IPS-18a (cell line): ENCODE measurements around the gene ASIC2.

Experiments used
- H3K27ac ChIP-seq: one replicate; pipeline ENCODE4 v1.5.1; 2013; ENCODE audit warnings: low read length
- H3K27me3 ChIP-seq: one replicate; pipeline ENCODE4 v1.6.1; 2013; ENCODE audit warnings: mild to moderate bottlenecking, low read length; ENCODE audit not compliant: control insufficient read depth, insufficient read depth
- H3K36me3 ChIP-seq: one replicate; pipeline ENCODE4 v1.6.1; 2013; ENCODE audit warnings: low read depth, low read length; ENCODE audit not compliant: control insufficient read depth
- H3K4me1 ChIP-seq: one replicate; pipeline ENCODE4 v1.6.1; 2013; ENCODE audit warnings: low read depth, low read length; ENCODE audit not compliant: control insufficient read depth
- H3K4me3 ChIP-seq: one replicate; pipeline ENCODE4 v1.5.1; 2013; ENCODE audit warnings: low read length
- H3K9ac ChIP-seq: one replicate; pipeline ENCODE4 v1.6.1; 2013; ENCODE audit warnings: mild to moderate bottlenecking, low read length, moderate library complexity
- H3K9me3 ChIP-seq: one replicate; pipeline ENCODE4 v1.6.1; 2013; ENCODE audit warnings: low read depth, low read length; ENCODE audit not compliant: control insufficient read depth

Gene ASIC2

DNA sequence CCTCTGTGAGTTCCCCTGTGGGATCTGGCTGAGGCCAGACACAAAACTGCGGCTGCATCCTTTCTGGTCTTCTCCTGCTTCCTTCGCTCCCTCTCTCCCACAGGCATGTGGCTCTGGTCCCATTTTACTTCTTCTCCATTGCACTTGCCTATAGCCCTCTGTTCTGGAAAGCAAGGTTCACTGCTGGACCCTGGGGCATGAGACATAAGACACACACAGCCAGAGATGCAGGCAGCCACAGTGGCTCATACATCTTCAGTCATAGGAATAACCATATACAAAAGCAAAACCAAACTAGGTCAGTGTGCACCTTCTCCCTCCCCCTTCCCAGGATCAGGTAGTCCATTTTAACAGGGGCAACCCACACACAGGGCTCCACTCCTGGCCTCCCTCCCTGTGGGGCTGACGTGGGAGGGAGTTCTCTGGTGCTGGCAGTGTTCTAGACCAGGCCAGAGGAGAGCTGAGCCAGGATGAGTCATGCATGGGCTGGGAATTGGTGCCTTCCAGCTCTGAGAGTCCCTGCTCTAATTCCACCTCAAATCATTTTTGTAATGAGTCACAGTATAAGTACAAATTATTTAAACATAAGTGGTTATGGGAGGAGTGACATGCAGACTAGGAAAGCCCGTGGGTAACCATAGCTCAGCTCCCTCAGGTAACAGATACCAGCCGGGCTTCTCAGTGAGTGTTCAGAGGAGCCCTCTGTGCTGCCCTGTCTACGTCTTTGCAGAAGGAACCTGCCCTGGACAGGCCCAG is 58.0 kb downstream of the ASIC2 start:
- Histone ChIP-seq H3K4me1 (peaks cover 6% of the 10 kb centered on the region), H3K27me3 (no peaks in the 10 kb centered on the region), H3K27ac (no peak overlapping the region), H3K4me3 (no peak overlapping the region), H3K36me3 (no peaks in the 10 kb centered on the region), H3K9me3 (no peaks in the 10 kb centered on the region), H3K9ac (no peak overlapping the region)

DNA sequence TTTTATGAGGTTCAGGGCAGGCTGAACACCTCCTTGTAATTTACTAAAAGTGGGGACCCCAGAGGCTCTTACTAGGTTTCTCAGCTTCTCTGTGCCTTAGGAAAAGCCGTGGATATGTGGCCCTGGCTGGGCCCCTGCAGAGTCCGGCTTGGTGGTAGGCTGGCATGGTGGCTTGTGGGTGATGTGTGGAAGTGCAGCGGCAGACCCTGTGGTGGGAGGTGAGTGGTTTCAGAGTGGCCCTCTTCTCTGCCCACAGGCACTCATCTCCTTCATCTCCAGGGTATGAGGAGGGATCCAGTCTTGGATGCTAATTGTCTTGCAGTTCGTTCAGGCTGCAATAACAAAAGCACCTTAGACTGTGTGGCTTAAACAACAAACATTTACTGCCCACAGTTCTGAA is 58.9 kb downstream of the ASIC2 start:
- H3K9me3 ChIP-seq: no peaks in the 10 kb centered on the region
- no peaks in the 10 kb centered on the region for H3K27me3 ChIP-seq
- no peak overlapping the region for H3K9ac ChIP-seq
- H3K4me1 ChIP-seq: peaks cover 6% of the 10 kb centered on the region
- H3K36me3 ChIP-seq: no peaks in the 10 kb centered on the region
- H3K4me3 ChIP-seq: no peak overlapping the region
- H3K27ac ChIP-seq: no peak overlapping the region

DNA sequence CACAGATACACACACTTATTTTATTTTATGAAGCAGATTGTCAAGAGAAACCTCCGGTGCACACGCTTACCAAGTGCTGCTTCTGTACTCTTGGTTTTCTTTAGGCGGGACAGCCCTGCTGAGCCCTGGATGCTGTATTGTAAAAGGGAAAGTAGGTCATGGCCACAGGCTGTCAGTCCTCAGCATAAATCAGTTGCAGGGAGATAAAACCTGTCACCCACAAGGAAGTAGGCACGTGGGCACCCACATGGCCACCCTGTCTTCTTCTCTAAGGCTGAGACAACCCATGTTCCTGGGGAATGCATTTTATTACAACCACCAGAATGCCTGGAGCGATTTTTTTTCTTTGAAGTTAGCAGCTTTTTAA is 59.3 kb downstream of the ASIC2 start:
- Histone ChIP-seq H3K27ac (no peak overlapping the region), H3K27me3 (no peaks in the 10 kb centered on the region), H3K9ac (no peak overlapping the region), H3K36me3 (no peaks in the 10 kb centered on the region), H3K4me3 (no peak overlapping the region), H3K4me1 (peaks cover 6% of the 10 kb centered on the region), H3K9me3 (no peaks in the 10 kb centered on the region)

DNA sequence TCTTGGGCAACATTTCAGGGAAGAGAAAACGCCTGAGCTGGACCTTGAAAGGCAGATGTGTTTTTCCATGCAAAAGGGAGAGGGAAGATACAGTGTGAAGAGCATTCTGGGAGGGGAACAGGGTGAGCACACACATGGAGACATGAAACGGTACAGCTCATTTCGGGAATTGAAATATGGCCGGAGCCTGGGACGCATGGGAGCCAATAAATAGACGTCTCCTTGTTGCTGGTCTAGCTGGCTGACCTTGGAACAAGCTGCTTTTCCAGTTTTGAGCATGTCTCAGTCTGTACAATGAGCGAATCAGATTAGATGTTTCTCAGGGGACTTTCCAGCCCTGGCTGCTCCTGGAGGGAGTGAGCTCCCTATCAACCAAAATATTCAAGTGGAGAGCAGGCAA is 63.6 kb downstream of the ASIC2 start:
- no peaks in the 10 kb centered on the region for H3K27me3 ChIP-seq
- no peak overlapping the region for H3K4me3 ChIP-seq
- H3K4me1 ChIP-seq: peaks cover 6% of the 10 kb centered on the region
- no peaks in the 10 kb centered on the region for H3K9me3 ChIP-seq
- H3K27ac ChIP-seq: no peak overlapping the region
- H3K36me3 ChIP-seq: no peaks in the 10 kb centered on the region
- no peak overlapping the region for H3K9ac ChIP-seq

DNA sequence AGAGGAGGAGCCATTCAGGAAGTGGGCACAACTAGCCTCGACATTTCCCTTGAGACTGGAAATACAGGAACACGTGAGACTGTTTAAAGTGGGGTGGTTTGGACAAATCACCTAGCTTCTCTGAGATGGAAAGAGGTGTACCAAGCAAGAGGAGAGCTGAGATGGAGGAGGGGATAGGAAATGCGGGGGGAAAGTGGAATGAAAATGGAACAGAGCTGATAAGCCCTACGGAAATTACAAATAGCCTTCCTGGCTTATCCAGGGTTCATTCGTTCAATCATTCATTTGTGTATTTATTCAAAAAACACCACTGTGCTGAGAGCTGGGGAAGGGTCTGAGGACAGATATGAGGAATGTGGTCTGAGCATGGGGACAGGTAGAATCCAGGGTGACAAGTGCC is 64.1 kb downstream of the ASIC2 start:
- no peaks in the 10 kb centered on the region for H3K9me3 ChIP-seq
- H3K27ac ChIP-seq: no peak overlapping the region
- no peak overlapping the region for H3K9ac ChIP-seq
- H3K4me3 ChIP-seq: no peak overlapping the region
- H3K27me3 ChIP-seq: no peaks in the 10 kb centered on the region
- peaks cover 6% of the 10 kb centered on the region for H3K4me1 ChIP-seq
- no peaks in the 10 kb centered on the region for H3K36me3 ChIP-seq

DNA sequence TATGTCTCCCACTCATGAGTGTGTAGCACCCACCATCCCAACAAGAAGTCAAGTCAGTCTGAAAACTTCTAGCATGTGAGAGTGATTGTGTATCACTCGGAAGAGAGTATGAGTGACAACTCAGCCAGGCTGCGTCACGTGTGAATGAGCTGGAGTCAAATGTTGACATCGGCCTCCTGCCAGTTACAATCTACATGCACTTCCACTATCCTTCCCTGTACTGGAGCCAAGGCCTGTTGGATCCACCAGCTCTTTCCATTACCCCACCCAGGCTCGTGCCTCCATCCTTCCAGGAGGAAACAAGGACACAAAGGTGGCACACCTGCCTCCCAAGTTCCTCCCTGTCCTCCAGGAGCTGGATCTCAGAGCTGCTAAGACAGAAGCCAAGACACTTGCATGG is 64.5 kb downstream of the ASIC2 start:
- Histone ChIP-seq H3K4me1 (peaks cover 6% of the 10 kb centered on the region), H3K27ac (no peak overlapping the region), H3K27me3 (no peaks in the 10 kb centered on the region)

DNA sequence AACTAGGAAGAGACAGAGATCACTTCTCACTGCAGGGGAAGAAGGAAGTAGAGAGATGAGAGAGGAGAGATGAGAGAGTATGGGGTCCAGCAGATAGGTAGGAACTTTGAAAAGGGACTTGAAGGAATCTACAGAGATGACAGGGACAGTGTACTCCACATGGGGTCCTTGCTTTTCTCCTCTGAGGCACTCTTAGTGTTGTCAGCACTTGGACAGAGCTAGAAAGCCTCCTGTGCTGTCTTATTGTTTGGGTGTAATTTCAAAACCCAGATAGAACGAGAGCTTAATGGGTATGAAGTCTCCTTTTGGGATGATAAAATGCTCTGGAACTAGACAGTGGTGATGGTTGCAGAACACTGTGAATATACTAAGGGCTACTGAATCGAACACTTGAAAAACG is 65.2 kb downstream of the ASIC2 start:
- no peak overlapping the region for H3K9ac ChIP-seq
- H3K27ac ChIP-seq: no peak overlapping the region
- H3K4me3 ChIP-seq: no peak overlapping the region
- H3K27me3 ChIP-seq: no peaks in the 10 kb centered on the region
- no peaks in the 10 kb centered on the region for H3K9me3 ChIP-seq
- peaks cover 3% of the 10 kb centered on the region for H3K4me1 ChIP-seq
- H3K36me3 ChIP-seq: no peaks in the 10 kb centered on the region

More for the DNA sequence above, 64.5 kb downstream of the ASIC2 start:
- no peak overlapping the region for H3K4me3 ChIP-seq
- no peaks in the 10 kb centered on the region for H3K36me3 ChIP-seq
- H3K9ac ChIP-seq: no peak overlapping the region
- no peaks in the 10 kb centered on the region for H3K9me3 ChIP-seq

DNA sequence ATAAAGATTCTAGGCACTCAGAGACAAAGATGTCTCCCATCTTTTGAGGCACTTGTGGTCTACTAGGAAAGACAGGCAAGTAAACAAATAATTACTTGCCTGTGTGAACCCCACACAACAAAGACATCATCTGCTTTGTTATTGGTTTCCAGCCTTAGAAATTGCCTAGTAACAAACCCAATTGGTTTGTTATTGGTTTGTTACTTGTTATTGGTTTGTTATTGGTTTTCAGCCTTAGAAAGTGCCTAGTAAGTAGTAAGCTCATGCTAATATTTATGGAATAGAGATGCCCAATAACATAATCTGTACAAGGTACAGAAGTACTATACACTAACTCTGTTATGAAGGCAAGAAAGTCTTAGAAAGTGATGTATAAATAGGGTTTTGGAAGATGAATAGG is 67.1 kb downstream of the ASIC2 start:
- Histone ChIP-seq H3K9me3 (no peaks in the 10 kb centered on the region), H3K4me1 (no peaks in the 10 kb centered on the region), H3K36me3 (no peaks in the 10 kb centered on the region), H3K27me3 (no peaks in the 10 kb centered on the region), H3K4me3 (no peak overlapping the region), H3K9ac (no peak overlapping the region), H3K27ac (no peak overlapping the region)

DNA sequence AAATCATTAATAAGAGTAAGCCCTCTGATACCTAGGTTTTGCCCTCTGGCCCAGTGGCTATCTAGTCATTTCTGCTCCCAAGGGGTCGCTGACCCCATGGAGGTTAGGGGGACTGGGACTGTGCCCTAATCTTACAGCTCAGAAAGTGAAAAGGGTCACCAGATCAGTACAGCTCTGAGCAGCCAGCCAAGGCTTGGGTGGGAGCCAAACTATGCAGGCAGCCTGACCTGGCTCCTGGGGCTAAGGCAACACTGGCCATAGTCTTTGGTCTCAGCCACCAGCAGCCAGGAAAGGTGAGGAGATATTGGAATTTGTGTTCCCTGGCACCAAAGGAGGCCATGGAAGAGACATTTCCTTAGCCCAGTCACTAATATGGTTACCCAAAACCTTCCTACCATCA is 67.6 kb downstream of the ASIC2 start:
- H3K27me3 ChIP-seq: no peaks in the 10 kb centered on the region
- no peak overlapping the region for H3K9ac ChIP-seq
- no peaks in the 10 kb centered on the region for H3K36me3 ChIP-seq
- no peak overlapping the region for H3K4me3 ChIP-seq
- H3K4me1 ChIP-seq: no peaks in the 10 kb centered on the region
- H3K9me3 ChIP-seq: no peaks in the 10 kb centered on the region
- H3K27ac ChIP-seq: no peak overlapping the region

DNA sequence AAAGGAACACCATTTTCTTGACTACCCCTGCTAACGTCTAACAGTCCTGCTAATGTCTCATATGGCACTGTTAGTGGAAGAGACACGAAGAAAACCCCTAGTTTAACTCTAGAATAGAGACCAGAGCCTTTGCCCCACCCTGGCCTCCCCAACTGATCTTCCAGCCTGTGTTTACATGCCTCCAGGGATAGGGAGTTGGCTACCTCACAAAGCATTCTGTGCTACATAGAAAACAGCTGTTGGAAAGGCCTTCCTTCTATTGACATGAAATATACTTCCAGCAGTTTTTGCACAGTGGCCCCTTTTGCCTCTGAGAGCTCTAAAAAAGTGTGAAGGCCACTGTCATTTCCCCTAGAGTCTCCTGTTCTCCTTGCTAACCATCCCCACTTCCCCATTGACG is 73.1 kb downstream of the ASIC2 start:
- H3K4me3 ChIP-seq: no peak overlapping the region
- no peak overlapping the region for H3K27ac ChIP-seq
- H3K36me3 ChIP-seq: no peaks in the 10 kb centered on the region
- no peaks in the 10 kb centered on the region for H3K4me1 ChIP-seq
- H3K9ac ChIP-seq: no peak overlapping the region
- no peaks in the 10 kb centered on the region for H3K9me3 ChIP-seq
- H3K27me3 ChIP-seq: no peaks in the 10 kb centered on the region

DNA sequence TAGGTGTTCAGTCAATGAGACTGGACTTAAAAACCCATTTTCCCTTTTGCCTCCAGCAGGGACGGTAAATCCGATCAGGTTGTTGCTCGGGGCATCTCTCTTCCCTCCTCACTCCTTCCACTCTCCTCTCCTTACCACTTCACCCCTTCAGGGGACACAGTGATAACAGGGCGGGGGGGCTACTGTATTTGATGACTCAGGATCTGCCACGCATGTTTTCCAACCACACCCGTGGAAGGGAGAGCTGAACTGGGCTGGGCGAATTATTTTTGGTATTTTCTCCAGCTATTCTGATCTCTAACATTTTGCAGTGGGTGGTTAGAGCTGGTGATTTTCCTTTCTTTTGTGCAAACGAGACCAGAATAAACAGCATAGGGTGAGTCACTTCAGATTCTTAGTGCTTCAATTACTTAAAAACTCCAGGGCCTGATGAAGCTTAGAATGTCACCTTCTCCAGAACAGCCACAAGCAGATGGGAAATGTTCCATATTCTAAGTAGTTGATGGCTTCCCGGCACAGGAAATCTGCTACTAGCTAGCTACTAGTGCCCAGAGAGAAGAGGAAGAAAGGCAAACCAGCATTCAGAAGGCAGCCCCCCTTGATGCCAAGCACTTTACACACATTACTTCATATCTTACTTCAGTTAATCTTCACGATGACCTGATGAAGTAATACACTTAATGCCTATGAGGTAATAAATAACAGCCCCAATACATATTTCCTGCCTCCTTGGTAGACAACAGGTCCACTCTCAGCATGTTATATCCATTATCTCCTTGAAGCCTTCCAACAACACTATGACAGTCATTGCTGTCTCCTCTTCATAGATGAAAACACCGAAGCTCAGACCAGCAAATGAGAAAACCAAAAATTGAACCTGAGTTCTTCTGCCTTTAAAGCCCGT is 74.1 kb downstream of the ASIC2 start:
- Histone ChIP-seq H3K9me3 (no peaks in the 10 kb centered on the region), H3K4me3 (no peak overlapping the region), H3K27ac (no peak overlapping the region), H3K4me1 (no peaks in the 10 kb centered on the region), H3K9ac (no peak overlapping the region), H3K27me3 (no peaks in the 10 kb centered on the region), H3K36me3 (no peaks in the 10 kb centered on the region)

DNA sequence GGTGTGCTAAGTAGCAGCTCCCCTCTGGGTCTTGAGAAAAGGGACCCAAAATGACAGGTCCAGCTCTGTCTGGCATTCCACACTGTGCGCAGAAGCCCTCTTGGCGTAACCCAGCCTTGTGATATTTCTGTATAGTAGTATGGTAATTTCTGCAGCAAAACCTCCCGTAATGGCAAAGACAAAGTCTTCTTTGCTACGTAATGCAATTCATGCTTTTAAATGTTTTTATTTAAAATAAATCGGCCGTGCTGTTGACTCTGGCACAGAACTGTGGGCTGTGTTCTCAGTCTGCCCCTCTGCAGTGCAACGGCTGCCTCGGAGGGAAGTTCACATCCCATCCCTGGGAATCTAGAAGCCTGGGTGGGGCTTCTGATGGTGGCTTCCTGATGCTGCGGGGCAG is 75.2 kb downstream of the ASIC2 start:
- no peak overlapping the region for H3K27ac ChIP-seq
- no peaks in the 10 kb centered on the region for H3K9me3 ChIP-seq
- no peak overlapping the region for H3K4me3 ChIP-seq
- no peaks in the 10 kb centered on the region for H3K27me3 ChIP-seq
- H3K4me1 ChIP-seq: no peaks in the 10 kb centered on the region
- no peak overlapping the region for H3K9ac ChIP-seq
- H3K36me3 ChIP-seq: no peaks in the 10 kb centered on the region
